ENCODE data around the gene ARHGDIB. TPM values are rescaled to one million over a fixed set of nuclear protein-coding genes. Genes with fewer than 3 reads are reported as not detected.

The ARHGDIB gene
- polyA plus RNA-seq, 1 donor: 36.6 TPM

GRCh38 chr12:14954269-14954668, 7.1 kb downstream of the ARHGDIB start:
- DNase-seq: no peak

GRCh38 chr12:14953752-14954151, 7.6 kb downstream of the ARHGDIB start:
- DNase-seq: no peak

GRCh38 chr12:14952299-14952921, 9.0 kb downstream of the ARHGDIB start:
- DNase-seq: no peak

- no peak for DNase-seq
Observed at GRCh38 chr12:14951851-14952250, 9.6 kb downstream of the ARHGDIB start.

GRCh38 chr12:14950982-14951746, 10.2 kb downstream of the ARHGDIB start:
- DNase-seq: no peak

- no peak for DNase-seq
Observed at GRCh38 chr12:14950421-14950820, 11.0 kb downstream of the ARHGDIB start.

- no peak for DNase-seq
Observed at GRCh38 chr12:14949631-14950030, 11.8 kb downstream of the ARHGDIB start.

- DNase-seq: peak; percentile 45
Observed at GRCh38 chr12:14948672-14949071, 12.7 kb downstream of the ARHGDIB start.

GRCh38 chr12:14946861-14947260, 14.5 kb downstream of the ARHGDIB start:
- DNase-seq: no peak

GRCh38 chr12:14946162-14946561, 15.2 kb downstream of the ARHGDIB start:
- DNase-seq: no peak

- no peak for DNase-seq
Observed at GRCh38 chr12:14942196-14942931, 19.0 kb downstream of the ARHGDIB start.

GRCh38 chr12:14941369-14941768, 20.0 kb downstream of the ARHGDIB start:
- no peak for DNase-seq

GRCh38 chr12:14938301-14938700, 23.1 kb downstream of the ARHGDIB start, which contains the start of gene ERP27:
TSS of gene ERP27 (minus strand) at chr12:14938537. CDS start at chr12:14938508, 29 bp downstream.
- no peak for DNase-seq

- no peak for DNase-seq
Observed at GRCh38 chr12:14937689-14938088, 23.7 kb downstream of the ARHGDIB start.

GRCh38 chr12:14937014-14937413, 24.4 kb downstream of the ARHGDIB start:
- DNase-seq: no peak

- no peak for DNase-seq
Observed at GRCh38 chr12:14936224-14936861, 25.1 kb downstream of the ARHGDIB start.

- DNase-seq: no peak
Observed at GRCh38 chr12:14935031-14935430, 26.4 kb downstream of the ARHGDIB start.

- no peak for DNase-seq
Observed at GRCh38 chr12:14934511-14934910, 26.9 kb downstream of the ARHGDIB start.

GRCh38 chr12:14931791-14932560, 29.4 kb downstream of the ARHGDIB start:
- DNase-seq: no peak

- no peak for DNase-seq
Observed at GRCh38 chr12:14931359-14931758, 30.0 kb downstream of the ARHGDIB start.

- DNase-seq: no peak
Observed at GRCh38 chr12:14930299-14930698, 31.1 kb downstream of the ARHGDIB start.

- peak; percentile 65 for DNase-seq
Observed at GRCh38 chr12:14928931-14929330, 32.5 kb downstream of the ARHGDIB start.

Data from hindlimb muscle (tissue), 1 donor.